GM13976 (cell line): Measurements from ENCODE around the gene TTC21A.

ENCODE experiments used
- DNase-seq: peaks from one replicate; pipeline ENCODE4 v3.0.0; 2012; ENCODE audit warnings: low spot score
- CTCF ChIP-seq: IDR thresholded peaks from 2 replicates; pipeline ENCODE4 v1.5.1; 2012; ENCODE audit warnings: borderline replicate concordance, mild to moderate bottlenecking; ENCODE audit not compliant: insufficient read depth; ENCODE audit errors: extremely low read depth, missing control alignments, control extremely low read depth
- in situ Hi-C: fragments of 300-500 bp; cut with MboI; formaldehyde crosslinking; loops from one replicate; pipeline ENCODE4 v1.12.0; 2022; ENCODE audit warnings: low sequenced_read_pairs, mixed read lengths, inconsistent platforms; ENCODE audit not compliant: unreplicated experiment

The TTC21A gene

GRCh38 chr3:39138804-39139415 lies 31.4 kb downstream of the TTC21A start:
- TF ChIP-seq CTCF, result no peak
- in situ Hi-C loops, result no loop called here

DNA sequence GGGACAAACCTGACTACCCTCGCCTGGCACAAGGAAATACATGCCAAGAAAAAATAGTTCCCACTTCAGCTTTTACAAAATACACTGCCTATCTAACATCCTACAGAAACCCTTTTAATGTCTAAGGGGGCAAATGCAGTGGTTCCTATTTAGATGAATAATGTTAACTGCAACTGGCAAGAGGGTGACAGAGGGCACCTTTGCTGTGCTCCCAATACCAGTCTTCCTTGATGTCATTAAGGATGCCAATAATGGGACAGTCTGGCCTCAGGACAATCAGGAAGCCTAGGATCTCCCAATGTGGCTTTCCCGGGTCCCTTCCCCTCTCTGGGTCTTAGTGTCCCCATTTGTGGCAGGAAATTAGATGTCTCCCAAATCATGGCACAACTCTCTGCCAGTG lies 32.0 kb downstream of the TTC21A start:
- in situ Hi-C loops, result no loop called here
- DNase-seq, result no peak
- no peak for TF ChIP-seq CTCF

More at GRCh38 chr3:39138804-39139415, 31.4 kb downstream of the TTC21A start:
- DNase-seq, result peak; percentile 39

- in situ Hi-C loops, result no loop called here
- no peak for TF ChIP-seq CTCF
- DNase-seq, result no peak
Measured at GRCh38 chr3:39140341-39140971, 33.0 kb downstream of the TTC21A start.

- in situ Hi-C loops, result no loop called here
Measured at GRCh38 chr3:39141171-39141995, 33.9 kb downstream of the TTC21A start.

GRCh38 chr3:39142067-39142466 lies 34.6 kb downstream of the TTC21A start:
- no peak for TF ChIP-seq CTCF
- in situ Hi-C loops, result no loop called here
- DNase-seq, result no peak

More at GRCh38 chr3:39141171-39141995, 33.9 kb downstream of the TTC21A start:
- no peak for TF ChIP-seq CTCF
- DNase-seq, result peak; percentile 24

DNA sequence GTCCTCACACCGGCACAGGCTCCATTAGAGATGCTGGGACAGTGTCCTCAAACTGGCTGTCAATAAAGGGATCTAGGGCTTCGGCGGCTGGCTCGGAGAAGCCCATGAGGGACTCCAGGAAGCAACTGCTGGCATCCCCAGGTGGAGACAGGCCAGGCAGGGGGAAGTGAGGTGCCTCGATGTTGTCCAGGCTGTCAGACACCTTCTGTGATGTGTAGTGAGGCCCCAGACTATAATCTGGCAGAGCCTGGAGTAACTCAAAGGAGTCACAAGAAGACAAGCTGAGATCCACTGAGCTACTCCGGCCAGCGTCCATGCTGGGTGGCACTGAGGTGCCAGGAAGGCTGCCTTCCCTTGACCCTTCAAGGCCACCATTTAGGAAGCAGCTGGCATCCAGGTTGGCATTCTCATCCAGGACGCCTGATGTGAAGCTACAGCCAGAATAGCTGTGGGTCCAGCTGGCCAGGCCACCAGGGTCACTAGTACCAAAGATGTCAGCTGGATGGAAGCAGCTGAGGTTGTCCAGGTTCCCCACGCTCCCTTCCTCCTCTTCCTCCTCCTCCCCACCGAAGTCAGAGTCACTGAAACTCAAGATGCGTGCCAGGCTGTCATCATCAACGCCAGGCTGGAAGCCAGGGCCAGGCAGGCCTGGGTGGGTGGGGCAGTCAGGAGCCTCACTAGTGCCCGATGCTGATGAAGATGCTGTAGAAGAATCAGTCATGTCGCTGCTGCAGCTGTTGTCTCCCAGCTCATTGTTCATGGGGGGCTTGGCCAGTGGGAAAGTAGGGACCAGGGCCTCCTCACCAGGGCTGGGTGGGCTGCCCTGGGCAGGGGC lies 35.8 kb downstream of the TTC21A start:
- no peak for TF ChIP-seq CTCF
- no peak for DNase-seq
- in situ Hi-C loops, result no loop called here
